GM19372 (cell line): ENCODE measurements around the gene KRTAP19-3.
"Not testable (repeated sequence)": the region's sequence is repeated elsewhere in the genome, so short reads cannot be mapped to it uniquely, and the experiment has no call there.

ENCODE experiments used
- ATAC-seq: cut with Tn5 transposase; IDR thresholded peaks from one replicate; pipeline ENCODE4 v1.9.1; 2021; ENCODE audit warnings: mild to moderate bottlenecking, low read depth, moderate library complexity; ENCODE audit not compliant: unreplicated experiment

Gene KRTAP19-3

DNA sequence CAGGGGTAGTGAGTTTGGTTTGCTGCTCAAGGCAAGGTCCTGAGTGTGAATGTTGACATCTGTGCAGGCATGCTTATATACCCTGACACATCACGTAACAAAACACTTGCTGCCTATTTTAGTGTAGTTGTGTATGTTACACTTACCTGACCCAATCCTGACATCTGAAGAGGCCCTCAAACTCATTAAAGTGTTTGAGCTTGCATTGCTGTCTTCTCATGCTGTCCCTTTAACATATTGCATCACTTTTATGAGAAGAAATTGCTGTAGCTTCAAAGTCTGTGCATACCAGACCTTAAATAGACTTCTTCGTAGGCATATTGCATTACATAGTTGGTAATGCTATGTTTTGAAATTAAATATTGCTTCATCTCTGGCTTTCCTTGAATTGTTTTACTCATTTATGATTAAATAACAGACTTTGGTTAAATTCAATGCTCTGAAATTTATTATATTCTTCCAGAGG, at the start of gene KRTAP19-3:
Gene KRTAP19-3, minus strand, starts transcription at position 51 of the 466 bp plus-strand sequence. CDS start 56 bp downstream, outside the sequence.
- ATAC-seq = no peak

DNA sequence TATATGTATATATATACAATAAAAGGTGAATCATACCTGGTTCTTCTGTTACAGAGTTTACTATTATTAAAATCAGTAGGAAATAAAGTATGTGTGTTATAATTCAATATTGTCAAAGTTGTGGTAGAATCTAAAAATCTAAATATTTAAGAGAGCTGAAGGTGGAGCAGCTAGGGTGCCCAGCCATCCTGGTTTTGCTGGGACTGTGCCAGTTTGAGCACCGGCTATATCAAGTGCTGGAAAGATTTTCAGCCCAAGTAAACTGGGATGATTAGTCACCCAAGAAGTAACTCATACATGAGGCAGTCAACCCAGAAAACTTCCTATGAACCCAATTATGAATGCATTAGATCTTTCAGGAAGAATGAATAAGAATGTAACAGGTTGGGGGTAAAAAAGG, 27.1 kb upstream of the KRTAP19-3 start:
- no peak for ATAC-seq

DNA sequence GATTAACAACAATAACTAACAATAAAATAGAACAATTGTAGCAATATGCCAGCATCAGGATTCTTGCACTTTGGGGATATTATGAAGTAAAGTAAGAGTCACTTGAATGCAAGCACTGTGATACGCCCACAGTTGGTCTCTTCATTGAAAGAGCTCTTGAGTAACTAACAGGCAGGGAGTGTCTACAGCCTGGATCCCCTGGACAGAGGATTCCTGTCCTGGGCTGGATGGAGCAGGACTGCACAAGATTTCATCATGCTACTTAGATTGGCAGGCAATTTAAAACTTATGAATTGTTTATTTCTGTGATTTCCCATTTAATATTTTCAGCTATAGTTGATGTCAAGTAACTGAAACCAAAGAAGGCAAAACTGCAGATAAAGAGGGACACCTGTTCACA, 23.9 kb upstream of the KRTAP19-3 start:
- ATAC-seq = no peak

DNA sequence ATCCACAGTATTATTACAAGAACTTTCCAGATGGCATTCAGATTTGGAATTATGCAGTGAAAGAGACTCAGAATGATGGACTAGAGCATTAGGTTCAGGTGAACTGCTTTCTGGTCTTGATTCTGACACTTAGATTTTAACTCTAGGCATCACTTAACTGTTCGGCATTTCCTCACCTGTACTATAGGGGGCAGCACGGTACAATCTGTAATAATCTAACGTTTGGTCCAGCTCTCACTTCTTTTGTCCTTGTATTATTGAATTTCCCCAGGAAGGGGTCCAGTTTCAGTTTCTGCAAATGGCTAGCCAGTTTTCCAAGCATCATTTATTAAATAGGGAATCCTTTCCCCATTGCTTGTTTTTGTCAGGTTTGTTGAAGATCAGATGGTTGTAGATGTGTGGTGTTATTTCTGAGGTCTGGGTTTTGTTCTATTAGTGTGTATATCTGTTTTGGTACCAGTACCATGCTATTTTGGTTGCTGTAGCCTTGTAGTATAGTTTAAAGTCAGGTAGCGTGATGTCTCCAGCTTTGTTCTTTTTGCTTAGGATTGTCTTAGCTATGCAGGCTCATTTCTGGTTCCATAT, 13.9 kb upstream of the KRTAP19-3 start:
- not testable (repeated sequence) for ATAC-seq

DNA sequence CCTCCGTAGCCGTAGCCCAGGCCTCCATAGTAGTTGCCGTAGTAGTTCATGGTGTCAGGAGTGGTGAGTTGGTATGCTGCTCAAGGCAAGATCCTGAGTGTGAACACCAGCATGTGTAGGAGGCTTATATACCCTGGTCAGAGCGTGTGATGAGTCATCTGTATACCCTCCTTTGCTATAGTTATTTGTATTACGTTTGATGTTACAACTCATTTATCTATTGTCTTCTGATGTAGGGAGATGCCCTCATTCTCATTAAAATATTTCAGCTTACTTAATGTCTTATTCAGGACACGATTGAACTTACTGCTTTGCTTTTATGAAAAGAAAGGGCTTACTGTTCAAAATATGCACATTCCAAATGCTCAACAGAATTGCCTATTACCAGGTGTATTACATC, 10.2 kb upstream of the KRTAP19-3 start, which contains the start of gene KRTAP19-5:
Gene KRTAP19-5, minus strand, starts transcription at position 101 of the 400 bp plus-strand sequence. Its CDS starts 51 bp downstream, at position 50.
- ATAC-seq = no peak

DNA sequence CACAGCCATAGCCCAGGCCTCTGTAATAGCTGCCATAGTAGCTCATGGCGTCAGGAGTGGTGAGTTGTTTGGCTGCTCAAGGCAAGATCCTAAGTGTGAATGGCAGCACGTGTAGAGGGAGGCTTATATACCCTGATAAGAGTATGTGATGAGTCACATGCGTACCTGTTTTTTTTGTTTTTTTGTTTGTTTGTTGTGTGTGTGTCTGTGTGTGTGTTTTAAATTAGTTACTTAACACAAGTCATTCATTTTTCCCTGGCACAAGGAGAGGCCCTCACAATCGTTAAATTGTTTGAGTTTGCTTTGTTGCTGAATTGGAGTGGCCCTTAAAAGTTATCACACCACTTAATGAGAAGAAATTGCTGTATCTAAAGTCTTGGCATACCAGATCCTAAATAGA, 5.3 kb upstream of the KRTAP19-3 start, which contains the start of gene KRTAP19-4:
Gene KRTAP19-4, minus strand, starts transcription at position 101 of the 400 bp plus-strand sequence. Its CDS starts 55 bp downstream, at position 46.
- ATAC-seq = no peak

DNA sequence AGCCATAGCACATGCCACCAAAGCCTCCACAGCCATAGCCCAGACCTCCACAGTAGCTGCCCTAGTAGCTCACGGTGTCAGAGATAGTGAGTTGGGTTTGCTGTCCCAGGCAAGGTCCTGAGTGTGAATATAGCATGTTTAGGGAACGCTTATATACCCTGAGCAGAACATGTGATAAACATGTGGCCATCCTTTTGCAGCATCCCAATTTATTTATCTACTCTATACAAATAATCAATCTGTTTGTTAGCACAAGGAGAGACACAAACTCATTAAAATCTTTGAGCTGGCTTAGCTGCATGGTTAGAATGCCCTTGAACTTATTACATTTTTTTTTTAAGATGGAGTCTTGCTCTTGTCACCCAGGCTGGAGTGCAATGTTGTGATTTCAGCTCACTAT, 4.5 kb downstream of the KRTAP19-3 start, which contains the start of gene KRTAP19-2:
Gene KRTAP19-2, minus strand, starts transcription at position 101 of the 400 bp plus-strand sequence. Its CDS starts 88 bp downstream, at position 13.
- ATAC-seq = no peak

DNA sequence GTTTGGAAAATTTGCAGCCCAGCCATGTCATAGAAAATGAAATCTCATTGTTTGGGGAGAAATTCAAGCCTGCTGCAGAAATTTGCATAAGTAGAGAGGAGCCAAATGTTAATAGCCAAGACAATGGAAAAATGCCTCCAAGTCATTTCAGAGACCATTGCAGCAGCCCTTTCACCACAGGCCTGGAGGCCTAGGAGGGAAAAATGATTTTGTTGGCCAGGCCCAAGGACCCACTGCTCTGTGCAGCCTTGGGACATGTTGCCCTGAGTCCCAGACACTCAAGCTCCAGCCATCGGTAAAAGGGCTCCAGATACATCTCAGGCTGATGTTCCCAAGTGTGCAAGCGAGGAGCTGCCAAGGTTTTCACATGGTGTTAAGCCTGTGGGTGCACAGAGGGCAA, 5.6 kb downstream of the KRTAP19-3 start:
- ATAC-seq = no peak

DNA sequence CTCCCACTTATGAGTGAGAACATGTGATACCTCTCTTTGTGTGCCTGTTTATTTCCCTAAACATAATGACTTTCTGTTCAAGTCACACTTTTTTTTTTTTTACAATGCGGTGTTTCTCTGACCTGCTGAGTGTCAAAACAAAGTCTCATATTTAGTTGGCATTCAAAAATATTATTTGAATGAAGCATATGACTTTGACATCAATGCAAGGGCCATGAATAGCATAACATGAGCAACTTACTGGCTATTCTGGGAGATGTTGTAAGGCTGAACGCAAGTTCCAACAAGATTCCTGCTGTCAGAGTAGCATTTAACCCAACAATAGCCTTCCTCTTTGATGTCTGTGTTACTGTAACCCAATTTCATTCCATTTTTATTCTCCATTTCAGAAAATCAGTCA, 9.7 kb downstream of the KRTAP19-3 start:
- no peak for ATAC-seq

DNA sequence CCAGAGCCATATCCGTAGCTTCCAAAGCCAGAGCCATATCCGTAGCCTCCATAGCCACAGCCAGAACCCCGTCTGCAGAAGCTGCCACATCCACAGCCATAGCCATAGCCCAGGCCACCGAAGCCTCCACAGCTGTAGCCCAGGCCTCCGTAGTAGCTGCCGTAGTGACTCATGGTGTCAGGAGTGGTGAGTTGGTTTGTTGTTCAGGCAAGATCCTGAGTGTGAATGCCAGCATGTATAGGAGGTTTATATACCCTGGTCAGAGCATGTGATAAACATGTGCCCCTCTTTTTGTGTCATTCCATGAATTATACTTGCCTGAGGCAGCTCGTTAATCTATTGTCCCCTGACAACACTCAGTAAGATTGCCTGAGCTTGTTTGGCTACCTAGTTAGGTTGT, 11.7 kb downstream of the KRTAP19-3 start, which contains the start of gene KRTAP19-1:
Gene KRTAP19-1, minus strand, starts transcription at position 223 of the 400 bp plus-strand sequence. Its CDS starts 50 bp downstream, at position 173.
- no peak for ATAC-seq

DNA sequence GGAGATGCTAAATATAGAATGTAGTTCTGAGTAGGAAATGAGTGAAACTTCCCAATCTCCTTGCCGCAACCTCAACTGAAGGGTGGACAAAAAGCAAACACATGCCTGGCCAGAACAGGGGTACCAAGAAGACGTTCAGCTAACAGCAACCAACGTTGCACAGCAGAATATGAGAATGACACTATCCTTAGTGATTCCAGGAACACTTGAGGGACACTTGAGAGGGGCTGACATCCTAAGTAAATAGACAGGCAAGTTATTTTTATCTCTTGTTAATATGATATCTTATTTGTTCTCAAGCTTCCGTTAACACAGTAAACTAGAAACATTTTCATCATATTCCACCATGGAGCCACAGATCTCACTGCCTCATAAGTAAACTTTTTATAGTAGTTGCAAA, 12.6 kb downstream of the KRTAP19-3 start:
- ATAC-seq = no peak

DNA sequence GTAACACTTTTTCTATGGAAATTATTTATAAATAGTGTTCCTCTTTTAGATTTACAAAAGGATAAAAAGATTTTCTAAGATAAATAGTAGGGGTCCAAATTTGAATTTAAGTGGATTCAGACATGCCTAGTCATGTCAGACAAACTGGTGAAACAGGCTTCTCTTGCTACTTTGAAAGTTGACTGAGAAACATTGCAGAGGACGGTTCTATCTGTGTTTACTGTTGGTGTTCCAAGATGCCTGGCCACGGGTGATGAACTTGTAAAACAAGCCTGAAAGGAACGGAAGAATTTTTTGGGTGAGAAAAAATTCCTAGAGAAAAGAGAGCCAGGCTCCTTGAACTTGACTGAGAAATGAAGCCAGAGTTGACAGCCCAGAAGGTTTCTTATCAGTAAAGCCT, 13.8 kb downstream of the KRTAP19-3 start:
- ATAC-seq = no peak

DNA sequence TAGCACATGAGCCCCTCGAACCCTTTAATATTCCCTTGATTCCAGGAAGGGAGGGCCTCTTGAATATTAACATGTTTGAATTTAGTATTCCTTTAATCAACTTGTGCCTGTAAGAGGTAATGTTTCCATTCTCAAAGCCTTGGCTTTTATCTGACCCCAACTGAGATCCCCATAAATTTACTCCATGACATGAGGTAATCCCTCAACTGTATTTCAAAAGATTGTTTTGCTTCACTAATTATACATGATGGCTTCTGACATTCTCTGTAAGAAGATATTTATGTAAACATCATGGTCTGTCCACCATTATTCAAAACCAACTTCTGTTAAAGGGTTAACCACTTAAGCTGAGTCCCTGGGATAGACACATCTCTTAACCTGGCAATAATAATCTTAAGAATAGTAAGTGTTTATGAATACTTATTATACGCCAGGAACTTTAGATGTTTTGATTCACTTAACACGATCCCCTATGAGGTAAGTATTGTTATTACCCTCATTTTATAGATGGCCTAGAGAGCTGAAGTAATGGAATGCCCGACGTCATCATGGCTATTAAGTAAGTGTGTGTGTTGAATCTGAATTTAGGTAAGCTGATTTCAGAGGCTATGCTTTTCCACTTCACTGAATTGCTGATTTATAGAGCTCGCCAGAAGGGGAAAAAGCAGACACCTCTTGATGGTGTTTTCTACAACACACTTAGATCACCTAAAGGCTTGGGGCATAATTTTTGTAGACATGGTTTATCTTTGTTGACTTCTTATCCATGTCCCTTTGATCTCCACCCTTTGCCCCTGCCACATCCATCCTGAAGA, 22.7 kb downstream of the KRTAP19-3 start:
- no peak for ATAC-seq

DNA sequence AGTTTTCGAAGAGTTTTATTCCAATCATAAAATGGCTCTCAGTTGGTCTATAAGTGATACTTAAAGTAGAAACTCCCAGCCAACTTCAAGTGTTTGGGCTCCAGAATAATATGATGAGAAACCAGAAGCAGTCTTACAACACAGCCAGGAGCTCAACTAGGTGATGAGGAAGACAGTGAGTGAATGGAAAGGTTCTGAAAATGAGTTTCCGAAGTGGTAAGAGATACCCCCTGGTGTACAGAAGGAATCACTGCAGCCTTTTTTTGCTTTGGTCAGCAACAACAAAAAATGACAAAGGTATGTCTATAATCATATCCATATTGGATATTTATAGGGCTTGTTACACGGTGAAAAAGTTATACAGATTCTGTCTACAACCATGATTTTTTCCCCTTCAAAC, 28.1 kb downstream of the KRTAP19-3 start:
- no peak for ATAC-seq

DNA sequence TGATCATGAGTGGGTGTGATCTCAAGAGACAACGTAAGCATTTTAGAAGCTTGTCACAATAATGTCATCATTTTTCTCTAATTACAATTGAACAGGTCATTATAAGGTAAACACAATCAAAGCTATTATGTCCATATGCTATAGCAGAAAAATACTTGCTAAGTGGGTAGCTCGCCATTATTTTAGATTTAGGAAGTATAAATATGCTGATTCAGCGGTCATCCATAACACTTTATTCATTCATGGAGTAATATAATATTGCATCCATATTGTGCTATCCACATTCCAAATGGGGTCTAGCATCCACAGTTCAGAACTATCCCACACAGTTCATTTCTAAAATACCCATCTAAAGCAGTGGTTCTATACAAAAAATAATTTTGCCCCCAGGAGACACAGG, 43.3 kb downstream of the KRTAP19-3 start:
- no peak for ATAC-seq

DNA sequence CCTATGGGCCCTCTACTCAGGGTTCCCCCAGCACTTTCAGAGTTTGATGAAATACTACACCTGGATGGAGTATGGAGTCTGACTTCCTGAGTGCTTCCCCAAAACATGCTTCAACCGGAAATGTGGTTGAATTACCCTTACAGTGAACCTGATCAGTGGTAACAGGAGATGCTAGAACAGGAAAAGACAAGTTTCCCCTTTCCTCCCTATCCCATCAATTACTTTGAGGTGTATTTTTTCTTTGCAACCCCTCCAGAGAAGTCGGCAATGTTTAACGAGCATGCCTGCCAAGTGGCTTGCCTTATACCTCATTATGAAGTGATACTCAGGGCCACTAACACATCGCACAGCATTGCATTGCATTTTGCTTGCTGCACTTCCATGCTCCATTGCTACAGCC, 44.8 kb downstream of the KRTAP19-3 start:
- no peak for ATAC-seq

DNA sequence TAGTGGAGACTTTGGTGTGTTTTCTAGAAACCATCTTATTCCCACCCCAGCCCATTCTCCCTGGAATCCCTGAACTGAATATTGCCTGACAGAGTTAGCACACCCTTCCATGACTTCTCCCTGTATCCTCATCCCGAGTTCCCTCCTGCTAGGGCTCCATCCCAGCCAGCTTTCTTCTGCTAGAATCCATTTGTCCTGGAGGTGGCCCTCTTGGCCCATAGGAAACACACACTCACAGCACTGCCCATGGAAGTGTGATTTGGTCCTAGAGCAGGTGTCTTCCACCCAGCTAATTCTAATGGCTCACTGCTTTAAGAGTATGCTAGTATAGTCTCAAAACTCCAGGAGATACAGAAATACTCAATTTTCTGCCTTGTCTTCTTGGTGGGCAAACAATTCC, 47.6 kb downstream of the KRTAP19-3 start:
- ATAC-seq = no peak

DNA sequence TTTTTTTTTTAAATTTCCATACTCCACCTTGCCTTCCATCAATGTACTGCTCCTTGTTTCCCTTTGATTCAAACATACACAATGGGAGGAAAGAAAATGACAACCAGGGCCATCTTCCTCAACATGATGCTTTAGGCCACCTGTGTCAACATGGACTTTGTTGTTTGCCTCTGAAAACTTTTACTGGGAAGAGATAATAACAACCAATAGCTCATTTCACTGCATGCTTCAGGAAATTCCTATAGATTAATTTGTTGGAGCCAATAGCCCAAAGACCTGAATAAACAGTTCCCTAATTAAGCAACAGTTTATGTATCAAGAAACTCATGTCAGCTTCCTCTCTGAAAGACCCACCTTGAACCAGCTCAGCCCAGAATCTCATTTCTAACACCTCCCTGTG, 48.6 kb downstream of the KRTAP19-3 start:
- ATAC-seq = no peak
